NCI-H146 treated with DMSO at 0.1 percent for 48 hours (cell line): ENCODE data around the gene RASAL3.
A peak's percentile ranks its signal among the peaks of the same experiment; 100 is the strongest.

ENCODE experiments used
- DNase-seq: peaks from one replicate; lab custom pipeline; 2025; ENCODE audit not compliant: unreplicated experiment; lab: John Stamatoyannopoulos, UW

The RASAL3 gene

GRCh38 chr19:15449620-15450527 is 14.5 kb downstream of the RASAL3 start, which contains the start of gene WIZ:
TSS of gene WIZ (minus strand) at chr19:15449956. CDS start at chr19:15448307, 1,649 bp downstream.
- DNase-seq: peak; percentile 43

GRCh38 chr19:15448778-15449619 is 15.3 kb downstream of the RASAL3 start:
- no peak for DNase-seq

GRCh38 chr19:15448044-15448777 is 16.1 kb downstream of the RASAL3 start:
- DNase-seq: no peak

GRCh38 chr19:15447057-15447456 is 17.3 kb downstream of the RASAL3 start:
- DNase-seq: no peak

- DNase-seq: no peak
Observed at GRCh38 chr19:15445807-15446376, 18.5 kb downstream of the RASAL3 start.

- DNase-seq: no peak
Observed at GRCh38 chr19:15445227-15445605, 19.1 kb downstream of the RASAL3 start.

GRCh38 chr19:15444505-15445226 is 19.7 kb downstream of the RASAL3 start:
- DNase-seq: no peak

- no peak for DNase-seq
Observed at GRCh38 chr19:15443838-15444237, 20.5 kb downstream of the RASAL3 start.

- no peak for DNase-seq
Observed at GRCh38 chr19:15443325-15443724, 21.0 kb downstream of the RASAL3 start.

GRCh38 chr19:15442142-15442920 is 22.0 kb downstream of the RASAL3 start:
- DNase-seq: no peak

- DNase-seq: no peak
Observed at GRCh38 chr19:15441317-15441716, 23.0 kb downstream of the RASAL3 start.

GRCh38 chr19:15439821-15440641 is 24.3 kb downstream of the RASAL3 start:
- DNase-seq: no peak

- DNase-seq: no peak
Observed at GRCh38 chr19:15439078-15439799, 25.1 kb downstream of the RASAL3 start.

GRCh38 chr19:15438577-15438976 is 25.8 kb downstream of the RASAL3 start:
- DNase-seq: no peak

GRCh38 chr19:15438124-15438496 is 26.2 kb downstream of the RASAL3 start:
- no peak for DNase-seq

GRCh38 chr19:15437355-15438123 is 26.8 kb downstream of the RASAL3 start:
- DNase-seq: no peak

- DNase-seq: no peak
Observed at GRCh38 chr19:15436826-15437110, 27.6 kb downstream of the RASAL3 start.
